22Rv1 (cell line): ENCODE measurements around the gene RPAP3.

Experiments used
- H3K27ac ChIP-seq: fragments of 450-650 bp; 2 replicates; pipeline ENCODE4 v1.5.1; 2017
- CTCF ChIP-seq: fragments of 450-650 bp; IDR thresholded peaks from 2 replicates; pipeline ENCODE4 v1.5.1; 2017; ENCODE audit warnings: mild to moderate bottlenecking
- ZFX ChIP-seq: fragments of 450-650 bp; IDR thresholded peaks from 2 replicates; pipeline ENCODE4 v1.6.1; 2017; ENCODE audit warnings: antibody characterized with exemption, borderline replicate concordance

RPAP3 gene

DNA sequence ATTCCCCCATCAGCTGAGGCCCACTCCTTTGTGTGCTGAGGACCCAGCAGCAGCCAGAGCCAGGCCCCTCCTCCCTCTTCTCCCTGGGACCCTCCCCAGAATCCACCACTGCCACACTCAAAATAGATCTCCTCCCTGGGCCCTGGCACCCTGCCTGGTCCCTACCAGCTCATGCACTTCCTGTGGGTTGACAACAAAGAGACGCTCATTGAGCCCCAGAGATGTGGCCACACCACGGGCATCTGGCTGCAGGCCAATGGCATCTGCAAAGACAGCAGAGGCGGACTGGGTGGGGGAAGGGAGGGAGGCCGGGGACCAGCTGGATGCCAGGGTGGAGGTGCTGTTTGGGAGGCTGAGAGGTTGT is 35.5 kb upstream of the RPAP3 start:
- no peak overlapping the region for H3K27ac ChIP-seq
- no peak for TF ChIP-seq CTCF
- TF ChIP-seq ZFX = no peak

- no peak overlapping the region for H3K27ac ChIP-seq
- TF ChIP-seq CTCF (no peak), ZFX (no peak)
Measured at GRCh38 chr12:47740606-47741339, 34.9 kb upstream of the RPAP3 start.

- no peak for TF ChIP-seq CTCF
- no peak for TF ChIP-seq ZFX
- no peak overlapping the region for H3K27ac ChIP-seq
Measured at GRCh38 chr12:47739979-47740378, 34.1 kb upstream of the RPAP3 start.

- no peak for TF ChIP-seq ZFX
- no peak for TF ChIP-seq CTCF
- no peak overlapping the region for H3K27ac ChIP-seq
Measured at GRCh38 chr12:47739297-47739696, 33.5 kb upstream of the RPAP3 start.

DNA sequence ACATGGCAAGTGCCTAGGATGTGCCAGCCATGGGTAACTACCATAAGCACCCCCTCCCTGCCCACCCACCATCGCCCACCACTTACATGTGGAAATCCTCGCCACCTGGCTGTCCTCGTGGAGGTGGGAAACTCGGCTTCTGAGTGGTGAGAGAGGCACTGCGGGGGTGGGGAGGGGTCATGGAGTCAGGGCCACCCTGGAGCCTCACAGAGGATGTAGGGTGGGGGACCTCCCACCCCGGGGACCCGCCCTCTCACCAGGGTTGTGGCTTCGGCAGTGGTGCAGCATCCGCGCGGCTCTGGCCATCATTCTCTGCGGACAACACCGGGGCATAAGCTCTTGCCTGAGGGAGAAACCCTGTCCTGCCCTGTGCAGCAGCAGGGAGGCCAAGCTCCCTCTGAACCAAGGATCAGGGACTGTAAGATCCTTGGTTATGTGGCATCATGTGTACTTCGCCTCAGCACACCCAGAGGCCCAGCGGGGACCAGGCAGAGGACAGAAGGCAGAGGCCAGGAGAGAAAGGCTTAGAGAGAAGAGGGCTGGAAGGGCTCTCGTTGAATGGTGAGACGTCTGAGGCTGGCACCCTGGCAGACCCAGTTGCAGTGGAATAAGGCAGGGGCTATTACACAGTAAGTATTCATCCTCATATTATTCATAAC is 32.2 kb upstream of the RPAP3 start:
- H3K27ac ChIP-seq = no peak overlapping the region
- no peak for TF ChIP-seq CTCF
- TF ChIP-seq ZFX = no peak

- no peak overlapping the region for H3K27ac ChIP-seq
- TF ChIP-seq CTCF = no peak
- TF ChIP-seq ZFX = no peak
Measured at GRCh38 chr12:47736877-47737676, 31.2 kb upstream of the RPAP3 start.
